Measurements from ENCODE around the gene MAP4K5. TPM values are rescaled to one million over a fixed set of nuclear protein-coding genes. Genes with fewer than 3 reads are reported as not detected.

Gene MAP4K5
- polyA plus RNA-seq, 2 of the 4 experiments (the other 2 are of a cell fraction): 18.7 to 30.8 TPM

DNA sequence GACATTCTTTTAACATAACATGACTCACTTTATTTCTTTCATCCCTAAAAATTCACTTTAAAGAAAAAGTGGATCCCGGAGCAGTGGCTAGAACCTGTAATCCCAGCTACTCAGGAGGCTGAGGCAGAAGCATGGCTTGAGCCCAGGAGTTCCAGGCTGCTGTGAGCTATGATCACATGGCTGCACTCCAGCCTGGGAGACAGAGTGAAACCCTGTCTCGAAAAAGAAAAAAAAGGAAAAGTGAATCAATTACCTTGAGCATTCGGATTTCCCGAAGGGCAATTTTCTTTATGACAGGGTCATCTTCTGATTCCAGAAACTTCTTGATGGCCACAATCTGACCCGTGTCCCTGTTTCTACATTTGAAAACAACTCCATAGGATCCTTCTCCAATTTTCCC, 136.9 kb downstream of the MAP4K5 start (continued):
- no peak for TF ChIP-seq TFCP2L1 (CRISPR knock-in tag; IDR thresholded peaks at IDR 0.05)

DNA sequence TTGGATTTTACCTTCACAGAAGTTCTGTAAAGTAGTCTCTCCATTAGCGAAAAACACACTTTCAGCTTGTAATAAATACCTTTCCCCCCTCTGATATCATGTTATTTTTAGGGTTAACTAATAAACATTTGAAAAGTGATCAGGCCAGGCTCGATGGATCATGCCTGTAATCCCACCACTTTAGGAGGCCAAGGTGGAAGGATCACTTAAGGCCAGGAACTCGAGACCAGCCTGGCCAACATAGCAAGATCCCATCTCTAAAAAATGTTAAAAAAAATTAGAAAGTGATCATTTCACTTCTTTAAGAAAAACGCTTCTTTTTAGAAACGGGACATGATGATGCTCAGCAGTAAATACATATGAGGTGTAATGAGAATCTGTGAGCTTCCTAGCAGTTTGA, 137.7 kb downstream of the MAP4K5 start:
- no peak for DNase-seq (ENCODE audit: low read depth in 1 of 2, low spot score in 1 of 2)
- H3K27ac ChIP-seq: no peak overlapping the region
- POLR2A ChIA-PET: no interaction called here
- H3K4me2 ChIP-seq: no peak overlapping the region
- CTCF ChIA-PET: interaction anchor here (1.5 to 1.9 kb wide), 4 partner anchors 15 to 74 kb away, joined by 3 to 8 read pairs (median 4); no protein-coding TSS in a partner anchor
- H3K9me3 ChIP-seq: no peaks in the 10 kb centered on the region
- peaks cover 16% of the 10 kb centered on the region for H3K4me1 ChIP-seq
- no peak overlapping the region for H3K4me3 ChIP-seq
- no peak for ATAC-seq
- FAIRE-seq: no peak
- WGBS (ENCODE audit: missing lambda C conversion rate): 92% methylated on average over 5 of the region's 5 CpGs
- TF ChIP-seq CEBPB (IDR thresholded peaks at IDR 0.05) (no peak), EHMT2 (IDR thresholded peaks at IDR 0.05; ENCODE audit: low read depth) (no peak)

DNA sequence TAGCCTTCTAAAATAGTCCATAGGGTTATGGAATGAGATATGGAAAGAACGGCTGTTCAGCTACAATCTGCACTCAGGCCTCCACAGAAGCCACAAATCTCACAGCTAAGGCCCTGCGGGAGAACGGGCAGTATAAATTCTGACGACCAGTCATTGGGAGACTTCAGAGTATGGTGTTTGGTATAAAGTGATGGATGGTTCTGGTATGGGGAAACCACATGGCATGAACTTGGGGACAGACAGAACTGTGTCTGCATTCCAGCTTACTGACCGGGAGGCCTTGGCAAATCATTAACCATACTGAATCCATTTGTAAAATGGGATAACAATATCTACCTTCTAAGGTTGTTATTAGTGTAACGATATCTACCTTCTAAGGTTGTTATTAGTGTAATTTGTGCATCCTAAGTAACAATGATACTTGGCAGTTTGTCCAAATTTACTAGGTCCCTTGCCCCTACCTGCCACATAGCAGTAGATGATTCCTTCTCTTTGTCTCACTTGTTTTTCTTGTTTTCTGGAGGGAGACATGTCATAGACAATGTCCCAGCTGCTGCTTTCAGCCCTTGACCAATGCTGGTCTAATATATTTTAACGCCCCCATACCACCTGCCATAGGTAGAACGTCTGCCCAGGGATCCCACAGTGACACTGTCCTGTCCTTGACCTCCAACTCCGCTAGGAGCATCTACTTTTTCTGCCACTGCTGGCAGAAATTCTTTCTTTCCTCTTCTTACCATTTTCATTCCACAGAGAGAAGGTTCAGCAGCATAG, 142.5 kb downstream of the MAP4K5 start:
- H3K9me3 ChIP-seq: no peaks in the 10 kb centered on the region

More for the DNA sequence above, 142.5 kb downstream of the MAP4K5 start:
- no peak for FAIRE-seq
- TF ChIP-seq FOSB (CRISPR knock-in tag; IDR thresholded peaks at IDR 0.05): no peak
- TF ChIP-seq, protein P1, sequence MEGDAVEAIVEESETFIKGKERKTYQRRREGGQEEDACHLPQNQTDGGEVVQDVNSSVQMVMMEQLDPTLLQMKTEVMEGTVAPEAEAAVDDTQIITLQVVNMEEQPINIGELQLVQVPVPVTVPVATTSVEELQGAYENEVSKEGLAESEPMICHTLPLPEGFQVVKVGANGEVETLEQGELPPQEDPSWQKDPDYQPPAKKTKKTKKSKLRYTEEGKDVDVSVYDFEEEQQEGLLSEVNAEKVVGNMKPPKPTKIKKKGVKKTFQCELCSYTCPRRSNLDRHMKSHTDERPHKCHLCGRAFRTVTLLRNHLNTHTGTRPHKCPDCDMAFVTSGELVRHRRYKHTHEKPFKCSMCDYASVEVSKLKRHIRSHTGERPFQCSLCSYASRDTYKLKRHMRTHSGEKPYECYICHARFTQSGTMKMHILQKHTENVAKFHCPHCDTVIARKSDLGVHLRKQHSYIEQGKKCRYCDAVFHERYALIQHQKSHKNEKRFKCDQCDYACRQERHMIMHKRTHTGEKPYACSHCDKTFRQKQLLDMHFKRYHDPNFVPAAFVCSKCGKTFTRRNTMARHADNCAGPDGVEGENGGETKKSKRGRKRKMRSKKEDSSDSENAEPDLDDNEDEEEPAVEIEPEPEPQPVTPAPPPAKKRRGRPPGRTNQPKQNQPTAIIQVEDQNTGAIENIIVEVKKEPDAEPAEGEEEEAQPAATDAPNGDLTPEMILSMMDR (IDR thresholded peaks at IDR 0.05): no peak
- TF ChIP-seq RCOR1 (IDR thresholded peaks at IDR 0.05; ENCODE audit: low read depth, low read length): no peak
- TF ChIP-seq POLR2A (IDR thresholded peaks at IDR 0.05; ENCODE audit: low read length): no peak
- no peak for TF ChIP-seq MAZ (IDR thresholded peaks at IDR 0.05; ENCODE audit: borderline replicate concordance, low read depth, low read length)
- no peak for TF ChIP-seq CHD4 (IDR thresholded peaks at IDR 0.05; ENCODE audit: borderline replicate concordance)
- no peak for TF ChIP-seq FOXS1 (CRISPR knock-in tag; IDR thresholded peaks at IDR 0.05)
- TF ChIP-seq JUNB (IDR thresholded peaks at IDR 0.05): no peak
- TF ChIP-seq, protein P2, sequence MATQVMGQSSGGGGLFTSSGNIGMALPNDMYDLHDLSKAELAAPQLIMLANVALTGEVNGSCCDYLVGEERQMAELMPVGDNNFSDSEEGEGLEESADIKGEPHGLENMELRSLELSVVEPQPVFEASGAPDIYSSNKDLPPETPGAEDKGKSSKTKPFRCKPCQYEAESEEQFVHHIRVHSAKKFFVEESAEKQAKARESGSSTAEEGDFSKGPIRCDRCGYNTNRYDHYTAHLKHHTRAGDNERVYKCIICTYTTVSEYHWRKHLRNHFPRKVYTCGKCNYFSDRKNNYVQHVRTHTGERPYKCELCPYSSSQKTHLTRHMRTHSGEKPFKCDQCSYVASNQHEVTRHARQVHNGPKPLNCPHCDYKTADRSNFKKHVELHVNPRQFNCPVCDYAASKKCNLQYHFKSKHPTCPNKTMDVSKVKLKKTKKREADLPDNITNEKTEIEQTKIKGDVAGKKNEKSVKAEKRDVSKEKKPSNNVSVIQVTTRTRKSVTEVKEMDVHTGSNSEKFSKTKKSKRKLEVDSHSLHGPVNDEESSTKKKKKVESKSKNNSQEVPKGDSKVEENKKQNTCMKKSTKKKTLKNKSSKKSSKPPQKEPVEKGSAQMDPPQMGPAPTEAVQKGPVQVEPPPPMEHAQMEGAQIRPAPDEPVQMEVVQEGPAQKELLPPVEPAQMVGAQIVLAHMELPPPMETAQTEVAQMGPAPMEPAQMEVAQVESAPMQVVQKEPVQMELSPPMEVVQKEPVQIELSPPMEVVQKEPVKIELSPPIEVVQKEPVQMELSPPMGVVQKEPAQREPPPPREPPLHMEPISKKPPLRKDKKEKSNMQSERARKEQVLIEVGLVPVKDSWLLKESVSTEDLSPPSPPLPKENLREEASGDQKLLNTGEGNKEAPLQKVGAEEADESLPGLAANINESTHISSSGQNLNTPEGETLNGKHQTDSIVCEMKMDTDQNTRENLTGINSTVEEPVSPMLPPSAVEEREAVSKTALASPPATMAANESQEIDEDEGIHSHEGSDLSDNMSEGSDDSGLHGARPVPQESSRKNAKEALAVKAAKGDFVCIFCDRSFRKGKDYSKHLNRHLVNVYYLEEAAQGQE (IDR thresholded peaks at IDR 0.05): no peak
- no peak for TF ChIP-seq SMC3 (IDR thresholded peaks at IDR 0.05)
- no peak for TF ChIP-seq JUN (IDR thresholded peaks at IDR 0.05)
- TF ChIP-seq RARB (CRISPR knock-in tag; IDR thresholded peaks at IDR 0.05): no peak
- TF ChIP-seq RAD21 (conservative IDR thresholded peaks at IDR 0.05 in 1 of 2, IDR thresholded peaks at IDR 0.05 in 1 of 2): no peak
- no peak for TF ChIP-seq CEBPB (IDR thresholded peaks at IDR 0.05)
- TF ChIP-seq BHLHE40 (IDR thresholded peaks at IDR 0.05; ENCODE audit: low read depth, low read length): no peak
- TF ChIP-seq FOSL2 (IDR thresholded peaks at IDR 0.05): no peak
- no peak for TF ChIP-seq FOSL2 (CRISPR knock-in tag; IDR thresholded peaks at IDR 0.05)
- TF ChIP-seq ZNF302 (CRISPR knock-in tag; IDR thresholded peaks at IDR 0.05): no peak
- Histone ChIP-seq H3K27ac (no peak overlapping the region), H3K4me2 (peak overlapping the region; percentile 13), H3K4me3 (no peak overlapping the region), H3K4me1 (peaks cover 11% of the 10 kb centered on the region)
- 55% methylated on average over 9 of the region's 9 CpGs for WGBS (ENCODE audit: missing lambda C conversion rate)
- ATAC-seq: peak; percentile 63 to 74; a peak in 5 of 6 replicates
- POLR2A ChIA-PET: no interaction called here
- CTCF ChIA-PET: interaction anchor here (1.3 to 1.4 kb wide), 2 partner anchors 69 to 79 kb away, joined by 3 read pairs; no protein-coding TSS in a partner anchor
- DNase-seq (ENCODE audit: low read depth in 1 of 2, low spot score in 1 of 2): peak; percentile 21 to 26

All from A549 (cell line).